Islet of Langerhans (tissue), 1 donor: ENCODE measurements around the gene TRAPPC2B.
A peak's percentile ranks its signal among the peaks of the same experiment; 100 is the strongest.
"Not testable (repeated sequence)": the region's sequence is repeated elsewhere in the genome, so short reads cannot be mapped to it uniquely, and the experiment has no call there.

Experiments used
- FAIRE-seq: peaks from one replicate; lab custom pipeline; 2011; peaks lifted over from hg19 to GRCh38; lab: Jason Lieb, UNC

TRAPPC2B gene

DNA sequence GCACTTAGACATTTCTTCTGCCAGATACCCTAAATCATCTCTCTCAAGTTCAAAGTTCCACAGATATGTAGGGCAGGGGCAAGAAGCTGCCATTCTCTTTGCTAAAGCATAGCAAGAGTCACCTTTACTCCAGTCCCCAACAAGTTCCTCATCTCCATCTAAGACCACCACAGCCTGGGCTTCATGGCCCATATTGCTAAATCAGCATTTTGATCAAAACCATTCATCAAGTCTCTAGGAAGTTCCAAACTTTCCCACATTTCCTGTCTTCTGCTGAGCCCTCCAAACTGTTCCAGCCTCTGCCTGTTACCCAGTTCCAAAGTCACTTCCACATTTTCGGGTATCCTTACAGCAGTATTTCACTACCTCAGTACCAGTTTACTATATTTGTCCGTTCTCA lies 11.3 kb downstream of the TRAPPC2B start:
- not testable (repeated sequence) for FAIRE-seq

DNA sequence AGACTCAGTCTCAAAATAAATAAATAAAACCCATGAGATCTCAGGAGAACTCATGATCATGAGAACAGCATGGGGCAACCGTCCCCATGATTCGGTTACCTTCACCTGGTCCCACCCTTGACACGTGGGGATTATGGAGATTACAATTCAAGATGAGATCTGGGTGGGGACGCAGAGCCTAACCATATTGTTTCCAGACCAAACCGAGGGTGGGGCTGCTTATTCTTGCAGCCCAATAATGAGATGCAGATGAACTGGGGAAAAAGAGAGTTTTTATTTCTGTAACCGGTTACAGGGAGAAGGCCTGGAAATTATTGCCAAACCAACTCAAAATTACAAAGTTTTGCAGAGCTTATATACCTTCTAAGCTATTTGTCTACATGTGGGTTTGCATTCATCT lies 12.8 kb downstream of the TRAPPC2B start:
- FAIRE-seq = no peak

DNA sequence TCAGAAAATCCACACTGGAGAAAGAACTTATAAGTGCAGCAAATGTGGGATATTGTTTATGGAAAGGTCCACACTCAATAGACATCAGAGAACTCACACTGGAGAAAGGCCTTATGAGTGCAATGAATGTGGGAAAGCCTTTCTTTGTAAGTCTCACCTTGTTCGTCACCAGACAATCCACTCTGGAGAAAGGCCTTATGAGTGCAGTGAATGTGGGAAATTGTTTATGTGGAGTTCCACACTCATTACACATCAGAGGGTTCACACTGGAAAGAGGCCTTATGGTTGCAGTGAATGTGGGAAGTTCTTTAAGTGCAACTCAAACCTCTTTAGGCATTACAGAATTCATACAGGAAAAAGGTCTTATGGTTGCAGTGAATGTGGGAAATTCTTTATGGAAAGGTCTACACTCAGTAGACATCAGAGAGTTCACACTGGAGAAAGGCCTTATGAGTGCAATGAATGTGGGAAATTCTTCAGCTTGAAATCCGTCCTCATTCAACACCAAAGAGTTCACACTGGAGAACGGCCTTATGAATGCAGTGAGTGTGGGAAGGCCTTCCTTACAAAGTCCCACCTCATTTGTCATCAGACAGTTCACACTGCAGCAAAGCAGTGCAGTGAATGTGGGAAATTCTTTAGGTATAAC lies 14.3 kb downstream of the TRAPPC2B start:
- no peak for FAIRE-seq

DNA sequence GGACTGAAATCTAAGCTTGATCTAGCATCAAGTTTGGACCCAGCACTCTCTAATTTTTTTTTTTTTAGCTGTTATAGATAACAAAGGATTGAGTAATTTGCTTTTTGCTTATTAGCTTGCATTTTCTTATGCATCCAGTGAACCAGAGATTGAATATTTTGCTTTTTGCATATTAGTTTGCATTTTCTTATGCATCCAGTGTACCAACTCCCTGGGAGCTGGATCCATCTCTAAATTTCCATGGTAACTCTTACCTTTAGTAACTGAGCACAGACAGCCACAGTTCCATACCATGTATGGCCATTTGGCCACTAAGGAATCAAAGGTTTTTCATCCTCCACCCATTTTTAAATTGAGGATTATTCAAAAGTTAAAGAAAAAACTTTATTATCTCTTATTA lies 17.6 kb downstream of the TRAPPC2B start:
- no peak for FAIRE-seq

DNA sequence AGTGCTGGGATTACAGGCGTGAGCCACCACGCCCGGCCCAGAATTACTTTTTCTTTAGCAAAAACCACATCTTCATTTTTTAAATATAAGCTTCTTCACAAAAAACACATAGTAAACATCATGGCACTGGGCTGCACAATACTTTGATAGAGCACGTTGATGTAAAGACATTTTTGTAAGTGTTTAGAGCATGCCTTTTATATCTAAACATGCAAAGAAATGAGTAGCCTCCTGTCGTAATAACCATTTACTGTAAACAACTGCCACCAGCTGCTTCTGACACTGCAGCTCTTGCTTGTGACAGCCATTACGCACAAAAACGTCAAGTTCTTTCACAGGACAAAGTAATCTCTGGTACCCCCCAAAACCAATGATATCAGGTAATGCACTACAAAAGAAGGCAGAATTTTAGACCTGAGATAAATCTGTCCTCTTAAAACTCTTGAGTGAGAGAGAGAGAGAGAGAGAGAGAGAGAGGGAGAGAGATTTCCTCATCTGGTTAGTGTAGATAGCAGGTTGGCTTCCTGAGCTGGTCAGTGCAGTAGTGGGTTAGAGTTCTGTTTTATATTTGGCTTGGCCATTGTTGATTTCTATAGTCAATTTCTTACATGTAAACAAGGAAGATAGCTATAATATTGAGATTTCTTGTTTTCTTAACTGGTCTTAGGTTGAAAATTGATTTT lies 19.6 kb downstream of the TRAPPC2B start:
- FAIRE-seq = no peak

DNA sequence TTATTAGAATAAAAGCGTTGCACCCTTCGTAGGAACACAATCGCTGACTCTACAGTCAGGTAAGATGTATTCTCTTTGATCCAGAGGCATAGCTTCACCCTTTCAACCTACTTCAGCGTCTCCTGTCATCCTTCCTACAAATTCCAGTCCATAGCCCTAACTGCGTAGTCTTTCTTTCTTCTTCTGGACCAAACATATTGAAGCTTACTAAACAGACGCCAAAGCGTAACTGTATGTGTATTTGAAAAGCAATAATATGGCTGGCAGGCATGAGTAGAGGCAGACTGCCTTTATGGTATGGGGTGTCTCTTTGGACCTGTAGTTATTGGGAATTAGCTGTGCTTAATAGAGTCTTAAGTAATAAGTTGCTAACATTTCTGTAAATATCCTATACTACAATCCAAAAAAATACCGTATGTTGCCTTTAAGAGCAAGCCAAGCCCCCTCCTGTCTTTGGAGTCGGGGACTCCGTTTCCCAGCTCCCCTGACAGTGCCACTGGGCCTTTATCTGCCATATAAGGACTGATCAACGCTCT lies 25.9 kb downstream of the TRAPPC2B start:
- FAIRE-seq = peak; percentile 99

DNA sequence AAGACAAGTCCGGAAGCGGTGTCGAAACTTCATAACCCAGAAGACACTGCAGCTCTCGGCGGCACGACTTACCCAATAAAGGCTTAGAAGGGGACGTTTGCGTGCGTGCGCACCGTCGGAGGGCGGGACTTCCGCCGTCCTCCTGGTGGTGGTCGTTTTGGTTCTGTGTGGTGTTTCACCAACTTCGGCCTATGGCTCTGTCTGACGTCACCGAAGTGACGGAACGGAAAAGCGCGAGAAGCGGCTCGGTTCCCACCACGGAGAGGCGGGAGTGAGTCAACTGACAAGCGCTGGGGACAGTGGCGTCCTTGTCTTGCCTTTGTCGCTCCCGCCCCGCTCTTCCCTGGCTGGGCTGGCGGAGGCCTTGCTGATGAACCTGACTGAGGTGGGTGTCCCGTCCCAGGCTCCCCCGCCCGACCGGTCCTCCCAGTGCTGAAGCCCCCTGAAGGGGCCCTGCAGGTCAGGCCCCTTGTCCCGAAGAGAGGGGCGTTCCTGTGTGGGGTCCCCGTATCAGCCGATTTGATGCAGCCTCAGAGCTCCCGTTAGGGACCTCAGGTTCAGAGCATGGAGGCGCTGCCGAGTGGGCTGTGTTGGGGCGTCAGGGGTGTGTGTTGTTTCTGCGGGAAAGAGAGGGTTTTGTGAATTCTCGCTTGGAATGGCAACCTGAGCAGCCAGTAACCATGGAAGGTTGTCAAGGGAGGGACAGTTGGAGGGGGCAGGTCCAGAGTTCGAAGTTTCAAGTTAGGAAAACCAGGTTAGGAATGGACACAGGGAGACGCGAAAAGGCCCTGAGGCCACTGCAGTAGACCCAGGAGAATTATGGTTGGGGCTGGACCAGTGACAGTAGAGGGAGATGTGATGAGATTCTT lies 26.6 kb downstream of the TRAPPC2B start, which contains the start of gene ZNF548:
TSS of gene ZNF548 (plus strand) at position 125 of the 869 bp plus-strand sequence. CDS start at position 371, 246 bp downstream.
- no peak for FAIRE-seq

DNA sequence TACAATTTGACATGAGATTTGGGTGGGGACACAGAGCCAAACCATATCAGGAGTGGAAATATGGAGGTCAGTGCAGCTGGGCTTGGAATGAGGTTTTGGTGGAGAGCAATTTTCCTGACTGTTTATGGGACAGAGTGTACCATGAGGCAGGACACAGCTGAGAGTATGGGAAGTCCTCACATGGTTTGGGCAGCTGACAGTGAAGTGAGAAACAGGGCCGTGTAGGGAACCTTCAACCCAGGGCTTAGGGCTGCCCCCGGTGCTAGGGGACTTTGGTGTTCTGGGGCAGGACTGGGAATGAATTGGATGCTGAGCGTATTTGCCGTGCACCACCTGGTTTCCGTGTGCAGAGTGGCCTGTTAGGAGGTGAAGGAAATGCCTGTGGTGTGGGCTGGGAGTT lies 32.4 kb downstream of the TRAPPC2B start:
- FAIRE-seq = no peak

DNA sequence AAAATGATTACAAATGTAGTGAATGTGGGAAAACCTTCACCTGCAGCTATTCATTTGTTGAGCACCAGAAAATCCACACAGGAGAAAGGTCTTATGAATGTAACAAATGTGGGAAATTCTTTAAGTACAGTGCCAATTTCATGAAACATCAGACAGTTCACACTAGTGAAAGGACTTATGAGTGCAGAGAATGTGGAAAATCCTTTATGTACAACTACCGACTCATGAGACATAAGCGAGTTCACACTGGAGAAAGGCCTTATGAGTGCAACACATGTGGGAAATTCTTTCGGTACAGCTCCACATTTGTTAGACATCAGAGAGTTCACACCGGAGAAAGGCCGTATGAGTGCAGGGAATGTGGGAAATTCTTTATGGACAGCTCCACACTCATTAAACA lies 35.5 kb downstream of the TRAPPC2B start:
- no peak for FAIRE-seq

DNA sequence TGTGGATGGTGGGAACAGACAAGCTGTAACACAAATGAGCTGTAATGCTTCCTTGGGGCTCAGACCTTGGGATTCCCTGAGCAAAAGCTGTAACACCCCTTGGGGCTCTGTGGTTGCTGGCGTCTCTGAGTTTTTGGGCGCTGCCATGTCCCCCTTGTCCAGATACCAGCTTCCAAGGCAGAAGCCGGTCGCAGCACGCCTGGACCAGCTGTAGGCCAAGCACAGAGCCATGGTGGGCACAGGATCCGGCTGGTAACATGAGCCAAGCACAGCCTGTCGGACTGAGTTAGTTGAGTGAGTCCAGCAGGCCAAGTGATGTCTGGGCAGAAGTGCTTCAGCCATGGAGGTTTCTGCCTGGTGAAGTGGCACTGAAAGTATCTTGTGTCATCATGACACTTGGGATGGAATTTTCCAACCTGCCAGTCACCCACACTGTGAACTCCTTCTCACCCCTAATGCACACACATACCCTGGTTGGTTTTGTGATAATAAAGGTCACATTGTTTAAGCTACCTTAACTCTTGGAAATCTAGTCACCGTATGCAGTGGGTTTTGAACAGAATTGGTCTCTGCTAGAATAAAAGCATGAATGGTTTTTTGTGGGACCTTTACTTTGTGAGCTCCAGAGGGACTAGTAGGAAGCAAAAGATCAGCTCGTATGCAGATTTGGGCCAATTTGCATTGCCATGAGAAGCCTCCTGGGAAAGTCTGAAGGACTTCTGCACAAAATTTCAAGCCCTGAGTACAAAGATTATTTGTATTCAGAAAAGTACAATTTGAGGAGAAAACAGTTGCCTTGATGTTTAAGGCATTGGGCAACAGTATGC lies 40.6 kb downstream of the TRAPPC2B start:
- no peak for FAIRE-seq

DNA sequence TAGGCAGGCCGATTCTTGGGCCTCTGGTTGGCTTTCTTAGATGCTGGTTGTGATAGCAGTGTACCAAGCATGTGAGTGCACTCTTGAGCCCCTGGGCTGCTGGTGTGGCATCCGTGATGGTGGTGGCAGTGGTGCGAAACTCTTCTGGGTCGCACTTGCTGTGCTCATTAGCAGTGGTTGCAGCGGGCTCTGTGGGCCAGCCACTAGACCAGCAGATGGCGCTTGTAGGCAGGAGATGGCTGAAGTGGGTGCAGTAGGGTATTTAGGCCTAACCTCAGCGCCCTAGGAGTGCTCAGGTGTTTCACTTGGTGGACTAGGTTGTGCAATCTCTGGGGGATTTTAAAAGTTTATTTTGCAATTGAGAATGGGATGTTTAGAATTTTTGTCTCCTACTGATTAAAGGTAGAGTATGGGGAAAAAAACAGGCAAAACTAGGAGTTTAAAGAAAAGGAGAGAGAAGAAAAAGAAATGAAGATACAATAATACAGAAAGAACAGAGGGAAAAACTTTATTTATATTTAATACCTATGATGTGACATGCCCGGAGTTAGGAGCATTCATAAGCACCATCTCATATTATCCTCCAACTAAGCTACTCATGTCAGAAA lies 43.3 kb downstream of the TRAPPC2B start:
- FAIRE-seq = peak; percentile 27

DNA sequence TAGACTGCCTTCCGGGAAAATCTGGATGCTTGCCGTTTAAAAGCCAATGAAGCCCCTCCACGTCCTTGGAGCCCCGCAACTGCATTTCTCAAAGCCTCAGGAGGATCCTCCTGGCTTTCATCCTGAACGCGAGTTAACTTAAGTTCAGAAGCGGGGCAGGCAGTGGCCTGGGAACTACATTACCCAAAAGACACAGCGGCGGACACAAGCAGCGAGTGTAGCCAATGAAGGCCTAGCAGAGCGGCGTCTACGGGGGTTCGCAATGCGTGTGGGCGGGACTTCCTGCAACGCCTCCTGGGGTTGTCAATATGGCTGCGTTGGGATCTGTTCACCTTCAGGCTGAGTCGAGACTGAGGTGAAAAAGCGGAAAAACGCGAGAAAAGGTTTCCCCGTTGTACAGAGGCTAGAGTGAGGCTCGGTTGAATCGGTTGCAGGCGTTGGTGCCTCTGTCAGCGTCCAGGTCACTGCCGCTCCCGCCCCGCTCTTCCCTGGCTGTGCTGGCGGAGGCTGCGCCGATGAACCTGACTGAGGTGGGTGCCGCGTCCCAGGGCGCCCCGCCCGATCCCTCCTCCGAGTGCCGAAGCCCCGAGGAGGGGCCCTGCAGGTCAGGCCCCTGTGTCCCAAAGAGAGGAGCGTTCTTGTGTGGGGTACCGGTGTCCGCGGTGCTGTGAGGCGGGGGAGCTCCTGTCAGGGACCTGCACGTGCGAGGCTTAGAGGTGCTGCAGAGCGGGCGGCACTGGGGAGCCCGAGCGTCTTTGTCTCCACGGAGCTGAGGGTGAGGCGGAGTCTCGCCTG lies 47.7 kb downstream of the TRAPPC2B start, which contains the start of gene ZNF17:
TSS of gene ZNF17 (plus strand) at position 285 of the 795 bp plus-strand sequence. CDS start 2,455 bp downstream, outside the sequence.
- peak; percentile 96 for FAIRE-seq
